ENCODE results near the gene ARL6IP6.

Gene ARL6IP6

GRCh38 chr2:152693033-152693432, 25.4 kb upstream of the ARL6IP6 start:
- TF ChIP-seq CTCF (IDR thresholded peaks at IDR 0.05; ENCODE audit: borderline replicate concordance, insufficient read depth, low read depth, low read length): no peak
- H3K4me3 ChIP-seq (ENCODE audit: low read depth, low read length): no peak overlapping the region

GRCh38 chr2:152694161-152694661, 24.2 kb upstream of the ARL6IP6 start:
- H3K4me3 ChIP-seq (ENCODE audit: low read depth, low read length): no peak overlapping the region

GRCh38 chr2:152695763-152696162, 22.7 kb upstream of the ARL6IP6 start:
- no peak for TF ChIP-seq CTCF (IDR thresholded peaks at IDR 0.05; ENCODE audit: borderline replicate concordance, insufficient read depth, low read depth, low read length)
- no peak overlapping the region for H3K4me3 ChIP-seq (ENCODE audit: low read depth, low read length)

More at GRCh38 chr2:152694161-152694661, 24.2 kb upstream of the ARL6IP6 start:
- no peak for TF ChIP-seq CTCF (IDR thresholded peaks at IDR 0.05; ENCODE audit: borderline replicate concordance, insufficient read depth, low read depth, low read length)

GRCh38 chr2:152696476-152696875, 21.9 kb upstream of the ARL6IP6 start:
- no peak for TF ChIP-seq CTCF (IDR thresholded peaks at IDR 0.05; ENCODE audit: borderline replicate concordance, insufficient read depth, low read depth, low read length)
- H3K4me3 ChIP-seq (ENCODE audit: low read depth, low read length): no peak overlapping the region

GRCh38 chr2:152701198-152701597, 17.2 kb upstream of the ARL6IP6 start:
- TF ChIP-seq CTCF (IDR thresholded peaks at IDR 0.05; ENCODE audit: borderline replicate concordance, insufficient read depth, low read depth, low read length): no peak
- H3K4me3 ChIP-seq (ENCODE audit: low read depth, low read length): no peak overlapping the region

GRCh38 chr2:152706477-152707021, 11.9 kb upstream of the ARL6IP6 start:
- TF ChIP-seq CTCF (IDR thresholded peaks at IDR 0.05; ENCODE audit: borderline replicate concordance, insufficient read depth, low read depth, low read length): no peak
- no peak overlapping the region for H3K4me3 ChIP-seq (ENCODE audit: low read depth, low read length)

GRCh38 chr2:152708742-152709141, 9.7 kb upstream of the ARL6IP6 start:
- no peak overlapping the region for H3K4me3 ChIP-seq (ENCODE audit: low read depth, low read length)
- no peak for TF ChIP-seq CTCF (IDR thresholded peaks at IDR 0.05; ENCODE audit: borderline replicate concordance, insufficient read depth, low read depth, low read length)

Data from GM12875 (cell line).